GM06990 (cell line): ENCODE results near the gene FNDC8.

Experiments used
- DNase-seq: peaks from one replicate; pipeline ENCODE4 v3.0.0-alpha.2; 2011; ENCODE audit not compliant: insufficient read length; ENCODE audit errors: extremely low read depth
- H3K27me3 ChIP-seq: replicated peaks from 2 replicates; pipeline ENCODE4 v1.6.0; 2011; ENCODE audit warnings: low read length; ENCODE audit not compliant: control insufficient read depth, insufficient read depth
- H3K36me3 ChIP-seq: 2 replicates; pipeline ENCODE4 v1.5.1; 2011; ENCODE audit warnings: low read length; ENCODE audit not compliant: control insufficient read depth, insufficient read depth
- H3K4me3 ChIP-seq: replicated peaks from 2 replicates; pipeline ENCODE4 v1.5.1; 2011; ENCODE audit warnings: low read depth, mild to moderate bottlenecking, control low read depth, low read length
- CTCF ChIP-seq: IDR thresholded peaks from 2 replicates; pipeline ENCODE4 v1.5.1; 2011; ENCODE audit warnings: low read length, control low read depth, mild to moderate bottlenecking, inconsistent platforms; ENCODE audit not compliant: insufficient read depth, poor library complexity, severe bottlenecking

Gene FNDC8

GRCh38 chr17:35084987-35085386, 36.4 kb upstream of the FNDC8 start:
- Histone ChIP-seq H3K4me3 (no peak overlapping the region), H3K27me3 (no peaks in the 10 kb centered on the region), H3K36me3 (no peaks in the 10 kb centered on the region)
- DNase-seq, result no peak
- no peak for TF ChIP-seq CTCF

DNA sequence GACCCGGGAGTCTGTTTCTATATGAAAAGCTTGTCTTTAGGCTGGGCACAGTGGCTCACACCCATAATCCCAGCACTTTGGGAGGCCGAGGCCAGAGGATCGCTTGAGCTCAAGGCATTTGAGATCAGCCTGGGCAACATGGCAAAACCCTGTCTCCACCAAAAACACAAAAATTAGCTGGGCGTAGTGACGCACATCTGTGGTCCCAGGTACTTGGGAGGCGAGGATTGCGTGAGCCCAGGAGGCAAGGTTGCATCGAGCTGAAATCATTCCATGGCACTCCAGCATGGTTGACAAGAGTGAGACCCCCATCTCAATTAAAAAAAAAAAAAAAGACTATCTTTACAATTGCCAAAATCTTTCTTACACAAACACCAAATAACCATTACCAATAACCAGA, 35.3 kb upstream of the FNDC8 start:
- no peak for DNase-seq
- no peak for TF ChIP-seq CTCF
- peak overlapping the region; percentile 25; the same call in 1 of the 2 replicates for H3K4me3 ChIP-seq
- H3K36me3 ChIP-seq, result no peaks in the 10 kb centered on the region
- H3K27me3 ChIP-seq, result no peaks in the 10 kb centered on the region

DNA sequence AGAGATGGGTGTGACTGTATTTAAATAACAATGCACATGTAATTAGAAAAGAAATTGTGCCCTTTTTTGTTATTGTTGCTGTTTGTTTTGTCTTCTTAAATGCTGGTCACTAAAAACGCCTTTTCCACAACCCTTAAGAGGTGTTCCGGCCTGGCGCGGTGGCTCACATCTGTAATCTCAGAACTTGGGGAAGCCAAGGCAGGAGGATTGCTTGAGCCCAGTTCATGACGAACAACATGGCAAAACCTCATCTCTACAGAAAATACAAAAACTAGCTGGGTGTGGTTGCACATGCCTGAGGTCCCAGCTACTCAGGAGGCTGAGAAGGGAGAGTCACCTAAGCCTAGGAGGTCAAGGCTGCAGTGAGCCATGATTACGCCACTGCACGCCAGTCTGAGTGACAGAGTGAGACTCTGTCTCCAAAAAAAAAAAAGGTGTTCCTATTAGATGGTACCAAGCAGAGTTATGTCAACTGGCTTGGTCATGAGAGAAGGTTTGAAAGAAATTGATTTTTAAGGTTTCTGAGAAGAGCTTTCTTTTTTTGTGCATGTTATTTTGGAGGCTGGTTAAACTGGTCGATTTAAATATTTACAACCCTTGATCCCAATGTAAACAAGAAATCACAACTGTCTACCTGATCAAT, 34.4 kb upstream of the FNDC8 start:
- H3K4me3 ChIP-seq, result peak overlapping the region; percentile 69
- no peaks in the 10 kb centered on the region for H3K36me3 ChIP-seq
- no peak for DNase-seq
- no peak for TF ChIP-seq CTCF
- no peaks in the 10 kb centered on the region for H3K27me3 ChIP-seq

- Histone ChIP-seq H3K27me3 (no peaks in the 10 kb centered on the region), H3K4me3 (peak overlapping the region; percentile 69), H3K36me3 (no peaks in the 10 kb centered on the region)
- no peak for TF ChIP-seq CTCF
- no peak for DNase-seq
These were observed 33.6 kb upstream of the FNDC8 start for GRCh38 chr17:35087731-35088355.

DNA sequence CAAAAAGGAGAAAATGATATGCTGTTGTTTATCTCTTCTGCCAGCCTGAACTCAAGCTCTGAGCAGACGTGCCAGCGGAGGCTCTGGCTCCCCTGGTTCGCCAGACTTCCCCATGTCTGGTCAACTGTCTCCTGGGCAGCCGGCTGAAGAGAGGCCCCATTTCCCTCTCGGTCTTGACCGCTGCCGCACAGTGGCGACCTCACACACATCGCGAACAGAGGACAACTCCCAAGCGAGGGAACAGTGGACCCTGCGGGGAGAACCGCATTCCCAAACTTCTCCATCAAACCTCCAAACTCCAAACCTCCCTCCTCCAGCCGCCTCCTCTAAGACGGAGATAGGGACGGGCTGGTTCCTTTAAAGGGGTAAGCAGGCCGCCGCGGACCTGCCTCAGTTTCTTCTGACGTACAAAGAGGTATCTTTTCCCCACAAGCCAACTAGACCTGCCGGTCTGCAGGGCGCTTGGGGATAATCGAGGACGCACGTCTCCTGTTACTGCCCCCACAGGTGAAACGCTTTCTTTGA, 33.0 kb upstream of the FNDC8 start:
- Histone ChIP-seq H3K27me3 (no peaks in the 10 kb centered on the region), H3K36me3 (no peaks in the 10 kb centered on the region), H3K4me3 (peak overlapping the region; percentile 69)
- DNase-seq, result no peak
- TF ChIP-seq CTCF, result no peak
